Right lobe of liver (tissue), 6 donors: Measurements from ENCODE around the gene IFNAR2. TPM values are rescaled to one million over a fixed set of nuclear protein-coding genes. Genes with fewer than 3 reads are reported as not detected.
A peak's percentile ranks its signal among the peaks of the same experiment; 100 is the strongest.
"Not testable (repeated sequence)": the region's sequence is repeated elsewhere in the genome, so short reads cannot be mapped to it uniquely, and the experiment has no call there.

Experiments
- ATAC-seq, 4 donors: fragments of 200-7000 bp; cut with Tn5 transposase; one replicate each; pipeline ENCODE4 v1.9.1; 2020; ENCODE audit warnings: mild to moderate bottlenecking in 4 of 4, moderate library complexity in 4 of 4
- DNase-seq, 3 donors: peaks; one replicate each; pipeline ENCODE4 v3.0.0-alpha.2; 2020
- H3K27ac ChIP-seq, 3 donors: fragments of 200-600 bp; one replicate each; pipeline ENCODE4 v1.8.0; 2022
- H3K27me3 ChIP-seq, 2 donors: fragments of 200-600 bp; one replicate each; pipeline ENCODE4 v1.8.0; 2022
- H3K36me3 ChIP-seq, 4 donors: fragments of 200-600 bp; sonication (generic) in 1 of 4; one replicate each; pipeline versions ENCODE4 v1.5.1 to v1.8.0; 2017 to 2022; ENCODE audit warnings: control low read depth in 1 of 4
- H3K4me1 ChIP-seq, 4 donors: fragments of 200-600 bp; sonication (generic) in 1 of 4; one replicate each; pipeline versions ENCODE4 v1.5.1 to v1.8.0; 2017 to 2022; ENCODE audit warnings: control low read depth in 1 of 4
- H3K4me3 ChIP-seq, 3 donors: fragments of 200-600 bp; one replicate each; pipeline ENCODE4 v1.8.0; 2022
- H3K9me3 ChIP-seq, 4 donors: fragments of 200-600 bp; sonication (generic) in 1 of 4; one replicate each; pipeline versions ENCODE4 v1.5.1 to v1.8.0; 2017 to 2022; ENCODE audit warnings: control low read depth in 1 of 4
- CTCF ChIP-seq, 4 donors: fragments of 200-600 bp in 3 of 4; fragments of 450-650 bp in 1 of 4; IDR thresholded peaks; one replicate each; pipeline versions ENCODE4 v1.5.1 to v1.8.0; 2016 to 2022; ENCODE audit warnings: antibody characterized with exemption in 4 of 4, mild to moderate bottlenecking in 2 of 4
- POLR2A ChIP-seq: fragments of 450-650 bp; IDR thresholded peaks from one replicate; pipeline ENCODE4 v1.6.1; 2017; ENCODE audit warnings: antibody characterized with exemption, mild to moderate bottlenecking
- WGBS: methylation state at CpG from one replicate; pipeline ENCODE4 v1.1.6; 2018; ENCODE audit warnings: low coverage, low lambda C conversion rate; ENCODE audit not compliant: insufficient coverage; ENCODE audit errors: missing lambda C conversion rate; 5-methylcytosine and 5-hydroxymethylcytosine counted together
- intact Hi-C, 2 donors: fragments of 100-400 bp; cut with DNase I; formaldehyde crosslinking; loops; one replicate each; pipeline versions ENCODE4 v1.11.2 to v1.14.1; 2022
- total RNA-seq, 6 experiments: library from RNA; depleted of rRNA in 2 of 6; stranded (reverse); fragments of >200 nt in 2 of 6; fragmentation: NEBNext Ultra II Directional in 3 of 6; extraction: Animal tissue kit (Norgen Biotek cat#: 25700) in 3 of 6; gene quantifications; one replicate each; pipeline versions ENCODE4 v1.1.0 to v1.2.4, GENCODE V29; 2016 to 2023
- donor health status: DM: no; HTN: yes; CAD: no.
- donor health status: DM: no; HTN: no; CAD: no.
- donor health status: DM: no; HTN: no; CAD: no.
- donor health status: DM: no; HTN: yes; CAD: no.
- donor health status: DM: no; HTN: yes; CAD: no.

Gene IFNAR2
- total RNA-seq, 6 experiments from 2014 or later: 12.4 to 35.5 (median 16.3) TPM

- Histone ChIP-seq H3K9me3 (no peaks in the 10 kb centered on the region), H3K4me1 (peaks cover 0 to 19% (median 0%) of the 10 kb centered on the region in 4 donors), H3K4me3 (no peak overlapping the region), H3K27ac (no peak overlapping the region), H3K27me3 (no peaks in the 10 kb centered on the region), H3K36me3 (no peaks in the 10 kb centered on the region)
- DNase-seq: no peak
- 86% methylated on average over 1 of the region's 1 CpG for WGBS
- no peak for ATAC-seq
- intact Hi-C loops: no loop called here
- TF ChIP-seq CTCF (IDR thresholded peaks at IDR 0.05) (no peak), POLR2A (no peak)
These were observed 15.7 kb upstream of the IFNAR2 start for GRCh38 chr21:33214056-33214455.

GRCh38 chr21:33217138-33217520 lies 12.6 kb upstream of the IFNAR2 start:
- Histone ChIP-seq H3K27ac (no peak overlapping the region), H3K4me3 (no peak overlapping the region), H3K9me3 (no peaks in the 10 kb centered on the region), H3K4me1 (peaks cover 0 to 19% (median 0%) of the 10 kb centered on the region in 4 donors), H3K36me3 (no peaks in the 10 kb centered on the region), H3K27me3 (no peaks in the 10 kb centered on the region)
- WGBS: 96% methylated on average over 2 of the region's 2 CpGs
- DNase-seq (no peak), ATAC-seq (no peak)
- TF ChIP-seq CTCF (IDR thresholded peaks at IDR 0.05) (no peak), POLR2A (no peak)
- intact Hi-C loops: no loop called here

GRCh38 chr21:33219300-33219699 lies 10.4 kb upstream of the IFNAR2 start:
- Histone ChIP-seq H3K4me3 (no peak overlapping the region), H3K27ac (no peak overlapping the region), H3K36me3 (no peaks in the 10 kb centered on the region), H3K27me3 (no peaks in the 10 kb centered on the region), H3K9me3 (no peaks in the 10 kb centered on the region), H3K4me1 (peaks cover 0 to 21% (median 0%) of the 10 kb centered on the region in 4 donors)
- ATAC-seq (no peak), DNase-seq (no peak)
- TF ChIP-seq CTCF (IDR thresholded peaks at IDR 0.05) (no peak), POLR2A (no peak)
- intact Hi-C loops: no loop called here
- 94% methylated on average over 2 of the region's 3 CpGs for WGBS

- no peak for DNase-seq
- intact Hi-C loops: no loop called here
- 89% methylated on average over 3 of the region's 3 CpGs for WGBS
These were observed 9.8 kb upstream of the IFNAR2 start for GRCh38 chr21:33219954-33220353.

GRCh38 chr21:33225376-33225775 lies 4.4 kb upstream of the IFNAR2 start:
- 6% methylated on average over 2 of the region's 3 CpGs for WGBS
- DNase-seq, intact Hi-C loops, H3K27me3 ChIP-seq, H3K9me3 ChIP-seq, H3K36me3 ChIP-seq: not testable (repeated sequence)
- Histone ChIP-seq H3K4me3 (peak overlapping the region in 2 of 3 donors; percentile 39 to 48), H3K4me1 (peaks cover 0 to 40% (median 12%) of the 10 kb centered on the region in 4 donors), H3K27ac (peak overlapping the region; percentile 6 to 84 (median 74))
- peak in 1 of 4 donors; percentile 20 for ATAC-seq

More at GRCh38 chr21:33219954-33220353, 9.8 kb upstream of the IFNAR2 start:
- peaks cover 0 to 25% (median 0%) of the 10 kb centered on the region in 4 donors for H3K4me1 ChIP-seq
- no peaks in the 10 kb centered on the region for H3K9me3 ChIP-seq
- no peak overlapping the region for H3K27ac ChIP-seq
- no peaks in the 10 kb centered on the region for H3K36me3 ChIP-seq
- no peak for ATAC-seq
- no peak overlapping the region for H3K4me3 ChIP-seq
- H3K27me3 ChIP-seq: no peaks in the 10 kb centered on the region
- TF ChIP-seq POLR2A: no peak
- TF ChIP-seq CTCF (IDR thresholded peaks at IDR 0.05): no peak
